Keratinocyte (primary cell): ENCODE measurements around the gene MACF1.
"Not testable (repeated sequence)": the region's sequence is repeated elsewhere in the genome, so short reads cannot be mapped to it uniquely, and the experiment has no call there.

Source experiments
- EZH2 ChIP-seq: IDR thresholded peaks from one replicate; pipeline ENCODE4 v1.6.1; 2012; ENCODE audit warnings: inconsistent platforms, mild to moderate bottlenecking, low read length, moderate library complexity
- TF ChIP-seq, protein P1 (sequence below), 3 experiments: IDR thresholded peaks in 1 of 3; conservative IDR thresholded peaks in 1 of 3; optimal IDR thresholded peaks in 1 of 3; 2 replicates in 2 of 3; 3 replicates in 1 of 3; pipeline versions ENCODE3 to v1.5.1; 2011; ENCODE audit warnings: low read length in 3 of 3, mild to moderate bottlenecking in 3 of 3, moderate library complexity in 2 of 3, control low read depth in 1 of 3, inconsistent platforms in 1 of 3; ENCODE audit not compliant: insufficient read depth in 2 of 3; ENCODE audit errors: extremely low read depth in 1 of 3

DNA sequence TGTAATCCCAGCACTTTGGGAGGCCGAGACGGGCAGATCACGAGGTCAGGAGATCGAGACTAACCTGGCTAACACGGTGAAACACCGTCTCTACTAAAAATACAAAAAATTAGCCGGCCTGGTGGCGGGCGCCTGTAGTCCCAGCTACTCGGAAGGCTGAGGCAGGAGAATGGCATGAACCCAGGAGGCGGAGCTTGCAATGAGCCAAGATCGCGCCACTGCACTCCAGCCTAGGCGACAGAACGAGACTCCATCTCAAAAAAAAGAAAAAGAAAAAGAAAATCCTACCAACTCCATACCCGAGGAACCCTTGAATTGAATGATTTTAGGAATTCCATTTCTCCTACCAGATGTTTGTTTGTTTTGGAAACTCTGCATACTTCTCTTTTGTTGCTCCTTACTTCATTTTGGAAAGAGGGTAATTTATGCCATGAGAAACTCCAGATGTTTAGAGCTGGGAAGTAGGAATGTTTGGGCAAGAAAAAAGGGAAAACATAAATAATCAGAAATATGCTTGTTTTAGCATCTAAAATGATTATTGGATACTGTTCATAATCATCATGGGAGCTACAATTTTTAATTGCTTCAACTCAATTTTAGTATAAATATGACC, 262.7 kb downstream of the MACF1 start:
- TF ChIP-seq EZH2 = not testable (repeated sequence)
- TF ChIP-seq, protein P1, sequence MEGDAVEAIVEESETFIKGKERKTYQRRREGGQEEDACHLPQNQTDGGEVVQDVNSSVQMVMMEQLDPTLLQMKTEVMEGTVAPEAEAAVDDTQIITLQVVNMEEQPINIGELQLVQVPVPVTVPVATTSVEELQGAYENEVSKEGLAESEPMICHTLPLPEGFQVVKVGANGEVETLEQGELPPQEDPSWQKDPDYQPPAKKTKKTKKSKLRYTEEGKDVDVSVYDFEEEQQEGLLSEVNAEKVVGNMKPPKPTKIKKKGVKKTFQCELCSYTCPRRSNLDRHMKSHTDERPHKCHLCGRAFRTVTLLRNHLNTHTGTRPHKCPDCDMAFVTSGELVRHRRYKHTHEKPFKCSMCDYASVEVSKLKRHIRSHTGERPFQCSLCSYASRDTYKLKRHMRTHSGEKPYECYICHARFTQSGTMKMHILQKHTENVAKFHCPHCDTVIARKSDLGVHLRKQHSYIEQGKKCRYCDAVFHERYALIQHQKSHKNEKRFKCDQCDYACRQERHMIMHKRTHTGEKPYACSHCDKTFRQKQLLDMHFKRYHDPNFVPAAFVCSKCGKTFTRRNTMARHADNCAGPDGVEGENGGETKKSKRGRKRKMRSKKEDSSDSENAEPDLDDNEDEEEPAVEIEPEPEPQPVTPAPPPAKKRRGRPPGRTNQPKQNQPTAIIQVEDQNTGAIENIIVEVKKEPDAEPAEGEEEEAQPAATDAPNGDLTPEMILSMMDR (optimal IDR thresholded peaks at IDR 0.05 in 1 of 3, IDR thresholded peaks at IDR 0.05 in 1 of 3, conservative IDR thresholded peaks at IDR 0.05 in 1 of 3; ENCODE audit: extremely low read depth in 1 of 3, insufficient read depth in 2 of 3, low read length in 3 of 3) = not testable (repeated sequence)
